RWPE1 (cell line): ENCODE results near the gene MRPL46.

ENCODE experiments used
- CTCF ChIA-PET: fragments of 350-600 bp; sonication (Branson Sonifier 250); formaldehyde crosslinking; extraction: SDS; loops from one replicate; lab custom pipeline; 2021; lab: Yijun Ruan, JAX
- POLR2A ChIA-PET: fragments of 400-600 bp; formaldehyde crosslinking; extraction: SDS; loops from one replicate; lab custom pipeline; 2020; ENCODE audit warnings: antibody characterized with exemption; ENCODE audit not compliant: low non-redundant PET; lab: Yijun Ruan, JAX
- DNase-seq: peaks from one replicate; pipeline ENCODE4 v3.0.0; 2012; ENCODE audit warnings: low spot score
- H3K27ac ChIP-seq: fragments of 450-650 bp; 2 replicates; pipeline ENCODE4 v1.5.1; 2017
- CTCF ChIP-seq: fragments of 450-650 bp; conservative IDR thresholded peaks from 2 replicates; pipeline ENCODE4 v1.5.1; 2017; ENCODE audit warnings: low read depth, mild to moderate bottlenecking

The MRPL46 gene

GRCh38 chr15:88493844-88494243 lies 26.7 kb upstream of the MRPL46 start:
- POLR2A ChIA-PET = no interaction called here
- DNase-seq = no peak
- H3K27ac ChIP-seq = no peak overlapping the region
- no peak for TF ChIP-seq CTCF
- CTCF ChIA-PET = interaction anchor here (0.7 kb wide), 1 partner anchor 299 kb away, joined by 4 read pairs; no protein-coding TSS in a partner anchor

DNA sequence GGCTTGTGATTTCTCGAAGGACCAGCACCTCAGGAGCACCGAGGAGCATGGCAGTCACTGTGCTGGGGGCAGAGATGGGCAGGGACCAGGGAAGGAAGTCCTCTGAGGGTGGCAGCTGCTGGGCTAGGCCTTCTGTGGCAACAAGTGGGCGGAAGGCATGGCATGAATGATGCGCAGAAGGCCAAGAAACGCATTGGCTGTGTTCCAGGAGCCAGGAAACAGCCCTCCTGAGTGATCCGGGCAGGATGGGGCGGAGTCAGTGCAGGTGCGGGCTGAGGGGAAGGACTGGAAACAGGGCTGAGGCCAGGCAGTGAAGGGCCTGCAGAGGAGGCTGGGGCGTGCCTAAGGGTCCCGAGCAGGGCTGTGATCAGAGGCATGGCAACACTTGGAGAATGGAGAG lies 24.0 kb upstream of the MRPL46 start:
- no peak for DNase-seq
- CTCF ChIA-PET = no interaction called here
- TF ChIP-seq CTCF = no peak
- POLR2A ChIA-PET = no interaction called here
- no peak overlapping the region for H3K27ac ChIP-seq

DNA sequence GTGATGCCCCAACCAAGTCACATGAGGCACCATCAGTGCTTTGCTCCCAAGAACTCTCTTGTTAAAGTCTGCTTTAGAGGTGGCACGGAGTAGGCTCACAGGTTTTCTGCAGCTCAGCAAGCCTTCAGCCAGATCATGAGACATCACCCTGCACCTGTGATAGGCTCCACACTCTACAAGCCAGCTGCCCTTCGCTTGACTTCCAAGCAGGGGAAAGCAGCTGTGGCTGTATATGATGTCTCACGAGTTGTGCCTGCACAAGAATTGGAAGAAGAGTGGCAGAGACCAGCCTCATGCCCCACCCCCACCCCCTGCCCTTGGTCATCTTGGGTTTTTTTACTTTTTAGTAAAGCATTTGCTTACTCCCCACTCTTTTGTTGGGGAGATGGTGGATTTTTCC lies 22.8 kb upstream of the MRPL46 start:
- no peak overlapping the region for H3K27ac ChIP-seq
- POLR2A ChIA-PET = no interaction called here
- CTCF ChIA-PET = no interaction called here
- no peak for DNase-seq
- TF ChIP-seq CTCF = no peak

DNA sequence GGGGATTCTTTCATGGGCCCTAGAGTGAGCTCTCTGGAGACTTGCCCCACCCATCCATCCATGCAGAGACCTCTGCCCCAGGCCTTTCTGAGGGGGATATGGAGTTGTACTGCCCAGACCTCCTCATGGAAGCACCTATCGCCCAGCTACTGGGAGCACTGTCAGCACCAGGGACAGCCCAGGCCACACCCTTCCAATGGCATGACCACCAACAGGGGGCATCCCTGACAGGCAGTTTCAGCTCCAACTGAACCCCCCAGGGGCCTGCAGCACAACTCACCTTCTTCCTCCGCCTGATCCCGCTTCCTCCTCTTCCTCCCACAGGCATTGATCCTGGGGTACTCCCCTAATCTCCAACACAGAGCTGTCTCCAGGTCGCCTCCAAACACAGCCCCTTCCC lies 22.1 kb upstream of the MRPL46 start:
- no peak for TF ChIP-seq CTCF
- no peak overlapping the region for H3K27ac ChIP-seq
- DNase-seq = no peak
- ChIA-PET POLR2A (no interaction called here), CTCF (no interaction called here)

DNA sequence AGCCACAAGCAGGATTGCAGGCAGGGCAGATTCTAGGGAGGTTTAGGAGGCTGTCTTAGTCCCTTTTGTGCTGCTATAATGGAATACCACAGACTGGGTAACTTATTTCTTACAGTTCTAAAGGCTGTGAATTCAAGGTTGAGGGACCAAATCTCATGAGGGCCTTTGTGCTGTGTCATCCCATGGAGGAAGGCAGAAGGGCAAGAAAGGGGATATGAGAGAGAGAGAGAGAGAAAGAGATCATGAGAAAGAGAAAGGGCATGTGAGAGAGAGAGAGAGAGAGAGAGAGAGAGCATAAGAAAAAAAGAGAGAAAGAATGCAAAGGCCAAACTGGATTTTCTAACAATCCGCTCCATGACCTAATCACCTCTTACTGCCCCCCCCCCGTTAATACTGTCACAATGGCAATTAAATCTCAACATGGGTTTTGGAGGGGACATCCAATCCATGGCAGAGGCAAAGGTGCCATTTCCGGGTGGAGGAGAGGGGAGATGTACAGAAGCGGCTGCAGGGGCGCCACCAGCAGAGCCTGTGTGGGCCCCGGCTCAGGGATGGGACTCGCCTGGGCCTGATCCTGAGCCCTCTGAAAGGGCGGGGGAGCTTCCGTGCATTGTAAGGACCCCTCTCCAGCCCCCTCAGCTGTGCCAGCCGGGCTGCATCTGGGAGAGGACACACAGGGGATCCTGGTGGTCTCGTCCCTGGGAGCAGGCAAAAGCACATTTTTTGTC lies 20.8 kb upstream of the MRPL46 start:
- DNase-seq = no peak
- CTCF ChIA-PET = no interaction called here
- no peak for TF ChIP-seq CTCF
- no peak overlapping the region for H3K27ac ChIP-seq
- POLR2A ChIA-PET = no interaction called here

- no peak for TF ChIP-seq CTCF
- ChIA-PET POLR2A (no interaction called here), CTCF (no interaction called here)
- DNase-seq = no peak
- no peak overlapping the region for H3K27ac ChIP-seq
Measured at GRCh38 chr15:88487178-88487795, 20.1 kb upstream of the MRPL46 start.
